NAMALWA (cell line): Measurements from ENCODE around the gene HOXD11.

Experiments used
- DNase-seq: peaks from one replicate; pipeline ENCODE4 v3.0.0-alpha.2; 2015; ENCODE audit warnings: low spot score

Gene HOXD11

GRCh38 chr2:176148751-176149421 lies 41.8 kb downstream of the HOXD11 start:
- no peak for DNase-seq

GRCh38 chr2:176149481-176149938 lies 42.4 kb downstream of the HOXD11 start:
- no peak for DNase-seq

- DNase-seq: no peak
Measured at GRCh38 chr2:176149939-176150583, 43.0 kb downstream of the HOXD11 start.

GRCh38 chr2:176150584-176151441 lies 43.7 kb downstream of the HOXD11 start:
- DNase-seq: no peak

GRCh38 chr2:176151442-176152287 lies 44.6 kb downstream of the HOXD11 start, which contains the start of gene HOXD4:
Gene HOXD4 (plus strand): TSS chr2:176151550. CDS start chr2:176151634, 84 bp downstream.
- DNase-seq: no peak

GRCh38 chr2:176152350-176153181 lies 45.5 kb downstream of the HOXD11 start:
- no peak for DNase-seq

GRCh38 chr2:176154576-176155252 lies 47.6 kb downstream of the HOXD11 start:
- DNase-seq: no peak

GRCh38 chr2:176155356-176156044 lies 48.4 kb downstream of the HOXD11 start:
- no peak for DNase-seq

- DNase-seq: no peak
Measured at GRCh38 chr2:176156301-176156806, 49.3 kb downstream of the HOXD11 start.

GRCh38 chr2:176156807-176157498 lies 49.9 kb downstream of the HOXD11 start, which contains the start of gene HOXD3:
Gene HOXD3 (plus strand): TSS chr2:176157307. CDS start chr2:176169115, 11,808 bp downstream.
- no peak for DNase-seq

GRCh38 chr2:176157499-176158185 lies 50.6 kb downstream of the HOXD11 start:
- DNase-seq: no peak

GRCh38 chr2:176158186-176158591 lies 51.1 kb downstream of the HOXD11 start:
- no peak for DNase-seq

- DNase-seq: no peak
Measured at GRCh38 chr2:176158855-176159662, 52.0 kb downstream of the HOXD11 start.
